ENCODE data around the gene GSK3A. TPM values are rescaled to one million over a fixed set of nuclear protein-coding genes. Genes with fewer than 3 reads are reported as not detected.

Gene GSK3A
- total and polyA plus RNA-seq, 9 of the 15 experiments (the other 6 are each of a cell fraction or from before 2014, with no cell fraction given): 0.62 to 90.7 (median 33.3) TPM

GRCh38 chr19:42244347-42245220 lies 2.2 kb upstream of the GSK3A start (continued):
- TF ChIP-seq ZNF766 (CRISPR knock-in tag; conservative IDR thresholded peaks at IDR 0.05) (peak; percentile 96), KLF13 (tag; IDR thresholded peaks at IDR 0.05; ENCODE audit: borderline replicate concordance, low read depth) (no peak), SRSF7 (optimal IDR thresholded peaks at IDR 0.05; ENCODE audit: low read depth, low read length) (no peak), ZNF695 (CRISPR knock-in tag; IDR thresholded peaks at IDR 0.05) (0 out of 2 replicates have a peak, but pooled peaks have one; percentile 46), SIN3B (IDR thresholded peaks at IDR 0.05; ENCODE audit: low read depth) (no peak), ZNF3 (CRISPR knock-in tag; IDR thresholded peaks at IDR 0.05) (no peak; the same call in 1 of the 2 replicates), PTRF (tag; IDR thresholded peaks at IDR 0.05) (no peak), E2F8 (IDR thresholded peaks at IDR 0.05; ENCODE audit: low read depth, partially characterized antibody) (peak; percentile 76), TGIF2 (CRISPR knock-in tag; IDR thresholded peaks at IDR 0.05) (no peak), NR2F6 (CRISPR knock-in tag; IDR thresholded peaks at IDR 0.05) (0 out of 2 replicates have a peak, but pooled peaks have one; percentile 31)
- TF ChIP-seq, protein P1, sequence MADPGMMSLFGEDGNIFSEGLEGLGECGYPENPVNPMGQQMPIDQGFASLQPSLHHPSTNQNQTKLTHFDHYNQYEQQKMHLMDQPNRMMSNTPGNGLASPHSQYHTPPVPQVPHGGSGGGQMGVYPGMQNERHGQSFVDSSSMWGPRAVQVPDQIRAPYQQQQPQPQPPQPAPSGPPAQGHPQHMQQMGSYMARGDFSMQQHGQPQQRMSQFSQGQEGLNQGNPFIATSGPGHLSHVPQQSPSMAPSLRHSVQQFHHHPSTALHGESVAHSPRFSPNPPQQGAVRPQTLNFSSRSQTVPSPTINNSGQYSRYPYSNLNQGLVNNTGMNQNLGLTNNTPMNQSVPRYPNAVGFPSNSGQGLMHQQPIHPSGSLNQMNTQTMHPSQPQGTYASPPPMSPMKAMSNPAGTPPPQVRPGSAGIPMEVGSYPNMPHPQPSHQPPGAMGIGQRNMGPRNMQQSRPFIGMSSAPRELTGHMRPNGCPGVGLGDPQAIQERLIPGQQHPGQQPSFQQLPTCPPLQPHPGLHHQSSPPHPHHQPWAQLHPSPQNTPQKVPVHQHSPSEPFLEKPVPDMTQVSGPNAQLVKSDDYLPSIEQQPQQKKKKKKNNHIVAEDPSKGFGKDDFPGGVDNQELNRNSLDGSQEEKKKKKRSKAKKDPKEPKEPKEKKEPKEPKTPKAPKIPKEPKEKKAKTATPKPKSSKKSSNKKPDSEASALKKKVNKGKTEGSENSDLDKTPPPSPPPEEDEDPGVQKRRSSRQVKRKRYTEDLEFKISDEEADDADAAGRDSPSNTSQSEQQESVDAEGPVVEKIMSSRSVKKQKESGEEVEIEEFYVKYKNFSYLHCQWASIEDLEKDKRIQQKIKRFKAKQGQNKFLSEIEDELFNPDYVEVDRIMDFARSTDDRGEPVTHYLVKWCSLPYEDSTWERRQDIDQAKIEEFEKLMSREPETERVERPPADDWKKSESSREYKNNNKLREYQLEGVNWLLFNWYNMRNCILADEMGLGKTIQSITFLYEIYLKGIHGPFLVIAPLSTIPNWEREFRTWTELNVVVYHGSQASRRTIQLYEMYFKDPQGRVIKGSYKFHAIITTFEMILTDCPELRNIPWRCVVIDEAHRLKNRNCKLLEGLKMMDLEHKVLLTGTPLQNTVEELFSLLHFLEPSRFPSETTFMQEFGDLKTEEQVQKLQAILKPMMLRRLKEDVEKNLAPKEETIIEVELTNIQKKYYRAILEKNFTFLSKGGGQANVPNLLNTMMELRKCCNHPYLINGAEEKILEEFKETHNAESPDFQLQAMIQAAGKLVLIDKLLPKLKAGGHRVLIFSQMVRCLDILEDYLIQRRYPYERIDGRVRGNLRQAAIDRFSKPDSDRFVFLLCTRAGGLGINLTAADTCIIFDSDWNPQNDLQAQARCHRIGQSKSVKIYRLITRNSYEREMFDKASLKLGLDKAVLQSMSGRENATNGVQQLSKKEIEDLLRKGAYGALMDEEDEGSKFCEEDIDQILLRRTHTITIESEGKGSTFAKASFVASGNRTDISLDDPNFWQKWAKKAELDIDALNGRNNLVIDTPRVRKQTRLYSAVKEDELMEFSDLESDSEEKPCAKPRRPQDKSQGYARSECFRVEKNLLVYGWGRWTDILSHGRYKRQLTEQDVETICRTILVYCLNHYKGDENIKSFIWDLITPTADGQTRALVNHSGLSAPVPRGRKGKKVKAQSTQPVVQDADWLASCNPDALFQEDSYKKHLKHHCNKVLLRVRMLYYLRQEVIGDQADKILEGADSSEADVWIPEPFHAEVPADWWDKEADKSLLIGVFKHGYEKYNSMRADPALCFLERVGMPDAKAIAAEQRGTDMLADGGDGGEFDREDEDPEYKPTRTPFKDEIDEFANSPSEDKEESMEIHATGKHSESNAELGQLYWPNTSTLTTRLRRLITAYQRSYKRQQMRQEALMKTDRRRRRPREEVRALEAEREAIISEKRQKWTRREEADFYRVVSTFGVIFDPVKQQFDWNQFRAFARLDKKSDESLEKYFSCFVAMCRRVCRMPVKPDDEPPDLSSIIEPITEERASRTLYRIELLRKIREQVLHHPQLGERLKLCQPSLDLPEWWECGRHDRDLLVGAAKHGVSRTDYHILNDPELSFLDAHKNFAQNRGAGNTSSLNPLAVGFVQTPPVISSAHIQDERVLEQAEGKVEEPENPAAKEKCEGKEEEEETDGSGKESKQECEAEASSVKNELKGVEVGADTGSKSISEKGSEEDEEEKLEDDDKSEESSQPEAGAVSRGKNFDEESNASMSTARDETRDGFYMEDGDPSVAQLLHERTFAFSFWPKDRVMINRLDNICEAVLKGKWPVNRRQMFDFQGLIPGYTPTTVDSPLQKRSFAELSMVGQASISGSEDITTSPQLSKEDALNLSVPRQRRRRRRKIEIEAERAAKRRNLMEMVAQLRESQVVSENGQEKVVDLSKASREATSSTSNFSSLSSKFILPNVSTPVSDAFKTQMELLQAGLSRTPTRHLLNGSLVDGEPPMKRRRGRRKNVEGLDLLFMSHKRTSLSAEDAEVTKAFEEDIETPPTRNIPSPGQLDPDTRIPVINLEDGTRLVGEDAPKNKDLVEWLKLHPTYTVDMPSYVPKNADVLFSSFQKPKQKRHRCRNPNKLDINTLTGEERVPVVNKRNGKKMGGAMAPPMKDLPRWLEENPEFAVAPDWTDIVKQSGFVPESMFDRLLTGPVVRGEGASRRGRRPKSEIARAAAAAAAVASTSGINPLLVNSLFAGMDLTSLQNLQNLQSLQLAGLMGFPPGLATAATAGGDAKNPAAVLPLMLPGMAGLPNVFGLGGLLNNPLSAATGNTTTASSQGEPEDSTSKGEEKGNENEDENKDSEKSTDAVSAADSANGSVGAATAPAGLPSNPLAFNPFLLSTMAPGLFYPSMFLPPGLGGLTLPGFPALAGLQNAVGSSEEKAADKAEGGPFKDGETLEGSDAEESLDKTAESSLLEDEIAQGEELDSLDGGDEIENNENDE (IDR thresholded peaks at IDR 0.05; ENCODE audit: low read depth, low read length): no peak
